Activated CD8-positive, alpha-beta memory T cell treated with anti-CD3 and anti-CD28 coated beads for 48 hours (primary cell): Measurements from ENCODE around the gene LLGL2.

Experiments
- DNase-seq, 3 experiments: peaks; one replicate each; pipeline ENCODE4 v3.0.0-alpha.2; 2020; ENCODE audit warnings: low read depth in 2 of 3, low spot score in 2 of 3

LLGL2 gene

DNA sequence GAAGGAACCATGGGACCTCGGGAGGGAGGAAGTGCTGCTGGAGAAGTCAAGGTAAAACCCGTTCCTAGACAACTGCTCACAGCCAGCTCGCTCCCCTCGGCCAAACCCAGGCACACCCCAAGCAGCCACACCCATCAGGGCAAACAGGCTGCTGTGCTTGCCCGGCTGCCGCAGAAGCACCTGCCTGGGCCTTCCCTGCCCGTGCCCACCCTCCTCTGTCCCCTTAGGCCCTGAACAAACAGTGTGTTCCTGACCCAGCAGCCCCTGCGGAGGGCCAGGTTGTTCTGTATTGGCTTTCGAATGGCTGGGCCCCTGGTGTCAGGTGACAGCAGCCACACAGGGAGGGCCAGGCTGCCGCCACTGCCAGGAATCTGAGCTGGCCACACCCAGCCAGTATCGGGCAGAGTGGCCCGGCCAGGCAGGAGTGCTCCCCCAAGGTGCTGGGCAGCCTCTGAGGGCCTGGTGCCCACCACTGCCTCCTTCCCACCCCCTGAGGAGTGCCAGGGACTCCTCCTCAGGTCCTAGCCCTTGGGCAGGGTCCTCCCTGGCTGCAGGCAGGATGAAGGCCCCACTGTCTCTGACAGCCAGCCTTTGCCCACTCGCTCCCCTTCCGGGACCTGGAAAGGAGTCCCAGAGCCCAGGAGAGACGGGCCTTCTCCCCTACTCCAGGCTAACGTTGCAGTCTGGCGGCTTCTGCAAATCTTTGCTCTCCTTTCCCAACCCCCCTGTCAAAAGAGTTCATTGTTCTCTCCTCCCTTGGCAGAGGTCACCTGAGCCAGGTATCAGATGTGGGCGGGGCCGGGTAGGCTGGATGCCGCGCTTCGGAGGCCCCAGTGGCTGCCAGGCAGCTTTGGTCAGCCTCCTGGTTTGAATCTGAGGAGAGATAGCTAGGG, 24.0 kb downstream of the LLGL2 start:
- no peak for DNase-seq

DNA sequence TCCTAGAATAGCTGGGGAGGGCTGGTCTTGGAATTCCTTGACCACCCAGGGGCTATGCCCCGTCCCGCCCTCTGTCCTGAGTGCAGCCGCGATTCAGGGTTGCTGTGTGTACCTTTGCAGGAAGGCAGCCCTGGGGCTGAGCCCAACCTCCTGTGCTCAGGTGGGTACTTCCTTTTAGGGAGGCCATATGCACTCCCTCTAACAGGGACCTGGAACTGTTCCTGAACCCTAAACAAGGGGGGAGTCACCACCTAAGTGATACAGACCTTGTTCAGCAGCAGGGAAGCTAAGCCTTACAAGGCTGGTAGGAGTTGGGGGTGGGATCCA, 24.6 kb downstream of the LLGL2 start:
- DNase-seq = no peak

DNA sequence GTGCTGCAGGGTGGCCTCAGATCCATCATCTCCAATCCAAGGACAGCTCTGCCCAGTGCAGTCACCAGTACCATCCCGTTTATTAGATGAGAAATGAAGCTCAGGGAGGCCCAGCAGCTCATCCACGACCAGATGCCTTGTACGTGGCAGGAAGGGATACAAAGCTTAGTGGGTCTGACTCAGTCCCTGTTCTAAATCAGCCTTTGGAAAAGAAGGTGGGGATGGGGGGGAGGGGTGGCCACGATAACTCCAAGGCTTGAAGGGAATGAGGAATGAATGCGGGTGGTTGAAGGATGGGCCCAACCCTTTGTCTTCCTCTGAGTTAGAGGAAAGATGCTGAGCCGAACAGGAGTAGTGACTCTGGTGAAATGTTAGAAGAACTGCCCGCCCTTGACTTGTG, 25.8 kb downstream of the LLGL2 start:
- DNase-seq = no peak

DNA sequence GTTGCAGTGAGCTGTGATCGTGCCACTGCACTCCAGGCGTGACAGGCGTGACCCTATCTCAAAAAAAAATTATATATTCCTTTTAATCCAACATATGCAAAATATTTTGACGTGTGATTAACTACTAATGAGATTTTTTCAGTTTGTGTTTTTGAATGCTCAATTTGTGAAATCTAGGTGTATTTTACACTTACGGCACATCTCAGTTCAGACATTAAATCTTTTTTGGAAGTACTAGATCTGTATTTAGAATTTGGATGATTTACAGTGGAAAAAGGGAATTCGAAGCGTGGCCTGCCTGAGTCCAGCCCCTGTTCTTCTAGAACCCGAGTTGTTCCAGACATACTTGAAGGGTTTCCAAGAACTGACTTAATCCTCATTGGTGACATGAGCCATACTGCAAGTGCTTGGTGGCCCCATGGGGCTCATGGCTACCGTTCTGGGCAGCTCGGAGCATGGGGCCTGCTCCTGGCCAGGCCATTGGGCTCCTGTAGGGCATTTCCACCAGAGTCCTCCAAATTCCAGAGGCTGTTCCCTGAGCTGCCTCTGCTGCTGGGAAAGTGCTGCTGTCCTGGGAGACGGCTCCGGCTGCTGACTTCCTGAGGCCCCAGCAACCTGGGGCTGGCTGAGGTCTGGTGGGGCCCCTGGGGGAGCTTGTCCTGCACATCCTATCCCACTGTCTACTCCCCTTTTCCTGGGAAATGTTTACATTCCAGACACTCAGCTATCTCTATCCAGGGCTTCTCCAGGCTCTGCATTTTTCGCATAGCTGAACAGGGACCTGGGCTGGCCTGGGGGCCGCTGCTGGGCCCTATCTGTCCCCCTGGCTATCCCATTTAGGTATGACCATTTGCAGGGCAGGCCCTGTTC, 27.2 kb downstream of the LLGL2 start:
- no peak for DNase-seq

DNA sequence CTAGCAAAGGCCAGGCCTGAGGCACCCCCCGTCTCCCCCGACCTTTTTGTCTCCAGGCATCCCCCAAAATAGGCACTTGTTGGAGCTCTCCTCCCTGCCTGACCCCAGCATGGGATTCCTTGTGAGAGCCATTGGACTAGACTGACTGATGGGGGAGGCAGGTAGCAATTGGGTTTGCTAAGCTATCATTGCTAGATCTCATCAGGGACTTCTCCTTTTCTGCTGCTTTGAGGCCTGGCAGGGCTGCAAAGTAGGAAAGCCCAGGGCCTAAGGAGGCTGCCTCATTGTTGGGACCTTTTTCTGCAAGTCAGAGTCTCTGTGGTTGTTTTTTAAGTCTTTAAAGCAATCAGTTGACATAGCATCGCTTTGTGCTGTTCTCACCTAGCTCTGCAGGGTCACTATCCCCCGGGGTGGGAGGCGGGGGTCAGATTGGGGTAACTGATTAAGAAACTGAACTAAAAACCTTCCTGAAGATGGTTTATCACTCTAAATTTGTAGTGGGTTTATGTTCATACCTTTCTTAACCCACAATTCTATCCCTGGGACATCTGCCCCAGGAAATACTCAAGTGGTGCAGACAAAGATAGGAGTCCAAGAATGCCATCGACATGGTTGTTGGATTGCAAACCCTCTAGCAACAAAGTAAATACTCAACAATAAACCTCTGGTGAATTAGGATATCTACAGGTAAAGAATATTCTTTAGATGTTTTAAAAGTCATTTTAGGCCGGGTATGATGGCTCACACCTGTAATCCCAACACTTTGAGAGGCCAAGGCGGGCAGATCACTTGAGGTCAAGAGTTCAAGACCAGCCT, 28.0 kb downstream of the LLGL2 start:
- no peak for DNase-seq

DNA sequence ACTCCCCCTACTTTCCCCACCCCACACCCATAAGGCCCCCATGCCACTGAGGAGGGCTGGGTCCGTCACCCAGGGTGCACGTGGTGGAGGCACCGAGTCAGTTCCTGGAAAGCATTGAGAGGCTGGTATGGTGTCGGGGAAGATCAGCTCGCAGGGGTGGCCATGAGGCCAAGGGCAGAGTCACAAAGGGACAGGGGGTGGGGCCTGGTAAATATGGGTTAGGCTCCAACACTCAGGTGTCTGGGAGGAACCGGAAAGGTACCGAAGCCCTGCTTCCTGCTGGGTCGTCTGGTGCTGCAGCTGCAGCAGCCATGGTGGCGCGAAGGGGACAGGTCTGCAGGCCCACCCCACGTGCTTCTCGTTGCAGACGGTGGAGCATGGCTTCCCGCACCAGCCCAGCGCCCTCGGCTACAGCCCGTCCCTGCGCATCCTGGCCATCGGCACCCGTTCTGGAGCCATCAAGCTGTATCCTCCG, 30.2 kb downstream of the LLGL2 start:
- DNase-seq = no peak

DNA sequence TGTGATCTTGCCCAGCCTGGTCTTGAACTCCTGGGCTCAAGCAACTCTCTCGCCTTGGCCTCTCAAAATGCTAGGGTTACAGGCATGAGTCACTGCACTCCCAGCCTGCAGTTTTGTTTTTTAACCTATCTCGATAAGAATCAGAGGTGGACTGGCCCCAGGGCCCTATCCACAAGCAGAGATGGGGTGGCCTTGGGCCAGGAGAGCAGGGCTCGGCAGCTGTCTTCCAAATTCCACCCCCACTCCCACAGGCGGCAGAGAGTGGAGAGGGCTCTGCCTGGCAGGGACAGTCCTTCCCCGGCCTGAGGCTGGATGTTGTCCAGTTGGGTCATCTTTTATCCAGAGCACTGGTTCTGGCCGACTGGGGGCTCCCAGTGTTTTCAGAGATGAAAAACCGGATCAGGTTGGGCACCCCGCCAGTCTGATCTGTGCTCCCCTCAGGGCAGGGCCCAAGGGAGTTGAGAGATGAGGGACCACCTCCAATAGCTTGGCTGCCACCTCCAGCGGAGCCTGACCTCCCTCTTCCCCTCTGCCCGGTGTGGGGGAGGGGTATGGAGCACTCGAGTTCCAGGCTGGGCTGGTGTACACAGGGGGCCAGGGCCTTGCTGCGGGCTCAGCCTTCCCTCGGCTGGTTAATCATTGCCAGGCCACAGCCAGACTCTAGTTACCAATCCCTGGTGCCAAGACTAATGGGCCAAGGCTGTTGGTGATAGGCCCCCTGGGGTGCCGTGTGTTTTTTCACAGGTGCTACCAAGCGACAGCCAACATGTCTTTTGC, 31.8 kb downstream of the LLGL2 start:
- DNase-seq = no peak

DNA sequence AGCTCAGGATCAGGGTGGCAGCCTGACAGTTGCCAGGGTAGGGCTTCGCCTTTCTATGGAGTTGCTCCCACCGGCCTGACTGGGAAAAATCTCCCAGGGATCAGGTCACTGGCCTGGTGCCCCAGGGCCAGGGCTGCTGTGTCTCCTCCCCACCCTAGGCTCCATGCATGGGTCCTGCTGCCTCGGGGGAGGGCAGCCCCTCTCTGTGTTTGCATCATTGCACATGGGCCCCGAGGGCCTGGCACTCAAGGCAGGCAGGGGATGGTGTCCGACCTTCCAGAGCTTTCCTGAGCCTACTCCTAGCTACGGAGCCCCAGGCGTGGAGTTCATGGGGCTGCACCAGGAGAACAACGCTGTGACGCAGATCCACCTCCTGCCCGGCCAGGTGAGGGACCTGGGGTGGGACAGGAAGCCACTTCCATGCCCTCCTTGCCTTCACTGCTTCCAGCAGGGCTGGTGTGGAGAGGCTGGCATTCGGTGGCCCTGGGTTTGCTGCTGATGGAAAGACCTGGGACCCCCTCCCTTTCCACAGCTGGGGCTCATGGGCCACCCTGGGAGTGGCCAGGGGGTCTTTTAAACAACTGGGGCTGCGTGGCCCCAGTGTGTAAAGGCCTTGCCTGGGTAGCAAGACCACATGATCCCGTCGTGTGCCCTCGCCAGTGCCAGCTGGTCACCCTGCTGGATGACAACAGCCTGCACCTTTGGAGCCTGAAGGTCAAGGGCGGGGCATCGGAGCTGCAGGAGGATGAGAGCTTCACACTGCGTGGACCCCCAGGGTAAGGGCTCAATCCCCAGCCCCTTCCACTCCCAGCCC, 32.6 kb downstream of the LLGL2 start:
- DNase-seq = no peak

DNA sequence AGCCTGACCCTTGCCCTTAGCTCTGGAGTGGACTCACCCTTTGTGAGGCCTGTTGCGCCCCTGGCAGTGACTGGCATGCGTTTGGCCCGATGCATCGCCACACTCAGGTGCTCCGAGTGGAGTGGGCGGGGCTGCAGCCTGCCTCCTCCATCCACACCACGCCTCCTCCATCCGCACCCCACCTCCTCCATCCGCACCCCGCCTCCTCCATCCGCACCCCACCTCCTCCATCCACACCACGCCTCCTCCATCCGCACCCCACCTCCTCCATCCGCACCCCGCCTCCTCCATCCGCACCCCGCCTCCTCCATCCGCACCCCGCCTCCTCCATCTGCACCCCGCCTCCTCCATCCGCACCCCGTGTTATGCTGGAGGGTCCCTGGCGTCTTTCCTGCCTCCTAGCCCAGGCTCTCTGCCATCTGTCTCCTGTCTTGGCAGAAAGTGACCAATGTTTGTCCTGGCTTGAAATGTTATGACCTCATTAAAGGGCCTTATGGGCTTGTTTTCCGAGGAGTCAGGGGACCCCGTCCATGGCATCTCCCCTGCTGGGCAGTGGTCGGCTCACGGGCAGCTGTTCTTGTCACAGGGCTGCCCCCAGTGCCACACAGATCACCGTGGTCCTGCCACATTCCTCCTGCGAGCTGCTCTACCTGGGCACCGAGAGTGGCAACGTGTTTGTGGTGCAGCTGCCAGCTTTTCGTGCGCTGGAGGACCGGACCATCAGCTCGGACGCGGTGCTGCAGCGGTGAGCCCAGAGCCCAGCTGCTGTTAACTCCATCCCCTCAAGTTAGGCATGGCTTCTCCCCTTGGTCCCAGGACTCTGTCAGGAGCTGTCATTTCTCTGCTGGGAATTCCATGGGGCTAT, 33.4 kb downstream of the LLGL2 start:
- DNase-seq = no peak

DNA sequence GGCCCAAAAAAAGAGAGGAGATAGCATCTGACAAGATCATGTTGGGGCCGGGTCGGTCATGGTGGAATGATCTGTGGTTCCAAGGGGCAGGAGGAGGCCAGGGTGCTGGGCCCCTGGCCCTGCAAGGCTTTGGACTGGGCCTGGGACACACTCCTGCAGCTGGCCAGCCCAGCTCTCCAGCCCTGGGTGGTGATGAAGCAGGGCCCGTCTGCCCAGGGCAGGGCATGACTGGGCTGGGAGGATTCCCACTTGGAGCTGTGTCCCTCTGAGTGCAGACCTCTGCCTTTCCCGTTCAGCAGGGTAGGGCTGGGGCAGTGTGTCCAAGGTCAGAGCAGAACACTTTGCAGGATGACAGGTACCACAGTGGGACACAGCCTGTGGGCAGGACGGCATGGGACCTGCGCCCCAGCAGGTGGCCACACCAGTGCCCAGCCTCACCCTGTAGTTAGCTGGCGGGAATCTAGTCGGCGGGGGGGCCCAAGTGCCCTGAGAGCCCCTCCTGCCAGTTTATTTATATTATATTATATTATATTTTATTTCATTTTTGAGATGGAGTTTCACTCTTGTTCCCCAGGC, 34.5 kb downstream of the LLGL2 start:
- DNase-seq = no peak

DNA sequence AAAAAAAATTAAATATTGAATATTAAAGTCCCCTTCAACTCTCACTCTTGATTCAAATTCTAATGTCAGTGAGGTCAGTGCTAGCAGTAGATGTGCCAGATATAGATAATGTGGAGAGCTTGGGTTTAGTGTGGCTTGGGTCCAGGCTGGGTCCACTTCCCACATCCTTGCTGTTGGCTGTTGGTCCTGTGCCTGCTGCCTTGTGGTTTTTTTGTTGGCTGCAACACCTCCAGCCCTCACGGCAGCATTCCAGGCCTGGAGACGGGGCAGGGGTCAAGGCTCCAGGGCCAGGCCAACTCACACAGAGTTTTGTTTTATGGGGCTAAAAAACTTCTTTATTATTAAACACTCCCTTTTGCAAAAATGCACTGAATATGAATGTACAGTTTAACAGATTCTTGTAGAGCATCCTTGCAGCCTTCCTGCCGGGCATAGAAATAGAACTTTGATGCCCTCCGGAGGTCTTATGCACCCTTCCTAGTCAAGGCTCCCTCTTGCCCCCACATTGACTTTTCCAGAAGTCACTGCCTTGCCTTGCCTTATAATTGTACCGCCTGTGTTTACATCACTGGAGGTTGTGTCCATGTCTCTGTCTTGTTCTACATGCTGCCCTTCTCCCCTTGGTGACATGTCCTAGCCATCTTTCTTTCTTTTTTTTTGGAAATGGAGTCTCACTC, 36.6 kb downstream of the LLGL2 start:
- DNase-seq = no peak

DNA sequence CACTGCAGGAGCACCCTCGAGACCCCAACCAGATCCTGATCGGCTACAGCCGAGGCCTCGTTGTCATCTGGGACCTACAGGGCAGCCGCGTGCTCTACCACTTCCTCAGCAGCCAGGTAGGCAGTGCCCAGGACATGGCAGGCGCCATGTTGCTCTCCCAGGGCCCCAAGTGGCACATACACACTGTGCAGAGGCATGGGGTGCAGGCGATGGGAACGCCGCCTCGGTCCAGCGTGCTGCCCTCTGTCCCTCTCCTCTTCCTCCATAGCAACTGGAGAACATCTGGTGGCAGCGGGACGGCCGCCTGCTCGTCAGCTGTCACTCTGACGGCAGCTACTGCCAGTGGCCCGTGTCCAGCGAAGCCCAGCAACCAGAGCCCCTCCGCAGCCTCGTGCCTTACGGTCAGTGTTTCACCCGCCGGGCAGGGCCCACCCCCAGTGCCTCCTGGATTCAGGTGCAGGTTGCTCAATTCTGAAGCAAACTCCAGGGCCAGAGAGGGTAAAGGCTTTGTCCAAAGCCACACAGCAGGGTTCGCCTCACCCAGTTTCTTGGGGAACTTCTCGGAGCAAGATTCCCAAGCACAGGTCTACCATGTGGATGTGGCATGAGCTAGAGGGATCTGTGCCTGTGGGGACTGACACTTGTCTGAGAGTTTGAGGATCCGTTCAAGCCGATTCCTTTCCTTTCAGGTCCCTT, 37.7 kb downstream of the LLGL2 start:
- no peak for DNase-seq

DNA sequence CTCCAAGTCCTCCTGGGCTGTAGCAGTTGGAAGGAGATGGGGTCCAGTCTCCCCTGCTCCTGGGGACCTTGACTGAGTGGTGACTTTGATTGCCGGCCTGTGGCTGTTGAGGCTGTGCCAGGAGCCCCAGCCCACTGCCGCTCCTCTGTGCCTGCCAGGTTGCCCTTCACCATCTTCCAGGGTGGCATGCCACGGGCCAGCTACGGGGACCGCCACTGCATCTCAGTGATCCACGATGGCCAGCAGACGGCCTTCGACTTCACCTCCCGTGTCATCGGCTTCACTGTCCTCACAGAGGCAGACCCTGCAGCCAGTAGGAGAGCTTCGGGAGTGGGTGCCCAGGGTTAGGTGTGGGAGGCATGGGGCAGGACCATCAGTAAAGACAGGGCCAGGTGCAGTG, 38.7 kb downstream of the LLGL2 start:
- no peak for DNase-seq

DNA sequence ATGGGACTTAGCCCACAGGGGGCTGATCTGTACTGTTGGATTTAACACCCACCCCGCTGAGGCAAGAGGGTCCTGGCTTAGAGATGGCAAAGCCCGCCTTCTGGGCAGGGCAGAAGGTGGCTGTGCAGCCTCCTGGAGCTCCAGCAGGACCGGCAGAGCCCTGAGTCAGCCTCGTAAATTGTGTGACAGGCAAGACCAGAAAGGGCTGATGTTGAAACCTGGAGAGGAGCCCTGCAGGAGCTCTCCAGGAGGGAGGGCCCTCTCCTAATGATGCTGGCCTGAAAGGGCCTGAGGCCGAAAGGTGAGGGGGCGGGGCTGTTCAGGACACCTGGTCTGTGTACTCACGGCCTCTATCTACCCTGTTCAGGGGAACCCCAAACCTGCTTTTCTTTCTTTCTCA, 39.6 kb downstream of the LLGL2 start:
- no peak for DNase-seq

DNA sequence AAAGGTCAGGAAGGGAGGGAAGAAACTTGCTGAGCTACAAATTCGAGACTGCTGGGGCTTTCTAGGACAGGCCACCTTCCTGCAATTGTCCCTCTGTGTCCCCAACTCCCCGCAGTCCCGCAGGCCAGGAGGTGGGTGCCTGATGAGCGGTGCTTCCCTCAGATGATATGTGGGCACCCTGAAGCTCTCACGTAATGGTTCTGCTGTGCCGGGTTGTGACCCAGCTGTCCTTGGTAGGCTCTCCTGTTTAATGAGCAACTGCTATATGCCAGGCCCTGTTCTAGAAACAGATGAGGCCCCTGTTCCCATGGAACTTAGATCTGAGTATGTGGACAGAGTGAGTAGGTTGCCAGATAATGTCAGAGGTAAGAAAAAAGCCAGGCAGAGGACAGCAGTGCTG, 40.1 kb downstream of the LLGL2 start:
- DNase-seq = no peak

DNA sequence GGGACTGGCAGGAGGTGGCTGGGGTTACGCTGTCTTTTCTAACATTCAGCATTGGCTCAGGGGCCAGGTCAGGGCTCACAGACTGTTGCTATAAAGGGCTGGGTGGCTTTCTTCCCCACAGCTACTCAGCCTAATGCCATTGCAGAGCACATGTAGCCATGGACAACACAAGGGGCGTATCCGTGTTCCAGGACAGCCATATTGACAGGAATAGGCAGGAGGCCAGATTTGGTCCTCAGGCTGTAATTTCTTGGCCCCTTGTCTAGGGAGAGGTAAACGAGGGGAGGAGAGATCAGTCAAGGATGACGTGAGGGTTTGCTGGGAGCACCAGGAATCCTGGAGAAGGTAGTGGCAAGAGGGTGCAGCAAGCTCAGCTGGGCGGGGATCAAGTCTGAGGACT, 40.9 kb downstream of the LLGL2 start:
- no peak for DNase-seq

DNA sequence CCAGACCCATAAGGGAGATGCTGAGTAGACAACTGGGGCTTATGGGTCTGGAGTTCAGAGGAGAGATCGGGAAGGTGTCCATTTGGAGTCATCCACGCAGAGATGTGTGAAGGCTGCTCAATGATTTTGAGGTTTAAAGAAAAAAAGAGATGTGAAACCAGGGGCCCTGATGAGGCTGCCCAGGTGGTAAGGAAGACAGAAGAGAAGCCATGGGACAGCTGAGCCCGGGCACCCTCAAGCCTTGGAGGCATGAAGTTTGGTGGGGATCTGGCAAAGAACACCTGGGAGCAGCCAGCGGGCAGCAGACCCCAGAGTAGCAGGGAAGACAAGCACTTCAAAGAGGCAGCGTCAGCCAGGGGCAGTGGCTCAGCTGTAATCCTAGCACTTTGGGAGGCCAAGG, 41.3 kb downstream of the LLGL2 start:
- no peak for DNase-seq
